ENCODE data around the gene RNF114.

RNF114 gene

DNA sequence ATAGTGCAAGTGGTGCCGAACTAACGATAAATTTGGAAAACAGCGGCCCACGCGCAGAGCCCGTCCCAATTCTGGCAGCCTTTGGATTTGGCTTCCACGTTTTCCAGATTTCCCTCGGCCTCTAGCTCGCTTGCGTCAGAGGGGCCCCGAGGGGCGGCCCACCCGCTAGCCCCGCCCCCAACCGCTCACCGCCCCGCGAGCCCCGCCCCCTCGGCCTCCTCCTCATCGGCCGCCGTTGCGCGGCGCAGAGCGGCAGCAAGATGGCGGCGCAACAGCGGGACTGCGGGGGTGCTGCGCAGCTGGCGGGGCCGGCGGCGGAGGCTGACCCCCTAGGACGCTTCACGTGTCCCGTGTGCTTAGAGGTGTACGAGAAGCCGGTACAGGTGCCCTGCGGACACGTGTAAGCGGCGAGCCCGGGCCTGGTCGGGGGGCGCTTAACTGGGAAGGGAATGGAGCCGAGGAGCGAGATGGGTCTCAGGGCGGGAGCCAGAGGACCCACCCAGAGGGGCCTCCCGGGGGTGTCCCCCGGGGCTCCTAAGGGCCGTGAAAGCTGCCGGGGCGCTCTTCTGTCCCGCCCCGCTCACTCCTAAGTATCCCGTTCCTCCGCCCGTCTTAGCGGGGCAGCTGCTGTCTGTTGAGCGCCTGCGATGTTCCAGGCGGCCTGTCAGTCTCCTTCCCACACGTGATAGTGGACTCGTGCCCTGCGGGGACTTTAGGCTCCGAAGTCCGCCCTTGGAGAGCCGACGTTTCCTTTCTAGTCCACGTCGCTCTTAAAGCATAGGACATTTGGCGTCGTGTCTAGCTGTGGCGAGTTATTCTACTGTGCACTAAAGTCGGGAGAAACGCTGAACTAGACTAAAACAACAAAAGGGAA, at the start of gene RNF114 (continued):
- TF ChIP-seq, protein P1, sequence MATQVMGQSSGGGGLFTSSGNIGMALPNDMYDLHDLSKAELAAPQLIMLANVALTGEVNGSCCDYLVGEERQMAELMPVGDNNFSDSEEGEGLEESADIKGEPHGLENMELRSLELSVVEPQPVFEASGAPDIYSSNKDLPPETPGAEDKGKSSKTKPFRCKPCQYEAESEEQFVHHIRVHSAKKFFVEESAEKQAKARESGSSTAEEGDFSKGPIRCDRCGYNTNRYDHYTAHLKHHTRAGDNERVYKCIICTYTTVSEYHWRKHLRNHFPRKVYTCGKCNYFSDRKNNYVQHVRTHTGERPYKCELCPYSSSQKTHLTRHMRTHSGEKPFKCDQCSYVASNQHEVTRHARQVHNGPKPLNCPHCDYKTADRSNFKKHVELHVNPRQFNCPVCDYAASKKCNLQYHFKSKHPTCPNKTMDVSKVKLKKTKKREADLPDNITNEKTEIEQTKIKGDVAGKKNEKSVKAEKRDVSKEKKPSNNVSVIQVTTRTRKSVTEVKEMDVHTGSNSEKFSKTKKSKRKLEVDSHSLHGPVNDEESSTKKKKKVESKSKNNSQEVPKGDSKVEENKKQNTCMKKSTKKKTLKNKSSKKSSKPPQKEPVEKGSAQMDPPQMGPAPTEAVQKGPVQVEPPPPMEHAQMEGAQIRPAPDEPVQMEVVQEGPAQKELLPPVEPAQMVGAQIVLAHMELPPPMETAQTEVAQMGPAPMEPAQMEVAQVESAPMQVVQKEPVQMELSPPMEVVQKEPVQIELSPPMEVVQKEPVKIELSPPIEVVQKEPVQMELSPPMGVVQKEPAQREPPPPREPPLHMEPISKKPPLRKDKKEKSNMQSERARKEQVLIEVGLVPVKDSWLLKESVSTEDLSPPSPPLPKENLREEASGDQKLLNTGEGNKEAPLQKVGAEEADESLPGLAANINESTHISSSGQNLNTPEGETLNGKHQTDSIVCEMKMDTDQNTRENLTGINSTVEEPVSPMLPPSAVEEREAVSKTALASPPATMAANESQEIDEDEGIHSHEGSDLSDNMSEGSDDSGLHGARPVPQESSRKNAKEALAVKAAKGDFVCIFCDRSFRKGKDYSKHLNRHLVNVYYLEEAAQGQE (tag by site-specific recombination; IDR thresholded peaks at IDR 0.05): no peak
- TF ChIP-seq ZNF112 (tag by site-specific recombination; IDR thresholded peaks at IDR 0.05): no peak
- no peak for TF ChIP-seq ZNF157 (tag by site-specific recombination; IDR thresholded peaks at IDR 0.05)
- TF ChIP-seq ZNF785 (tag by site-specific recombination; IDR thresholded peaks at IDR 0.05): no peak
- TF ChIP-seq ZNF426 (tag by site-specific recombination; IDR thresholded peaks at IDR 0.05): no peak
- TF ChIP-seq, protein P2, sequence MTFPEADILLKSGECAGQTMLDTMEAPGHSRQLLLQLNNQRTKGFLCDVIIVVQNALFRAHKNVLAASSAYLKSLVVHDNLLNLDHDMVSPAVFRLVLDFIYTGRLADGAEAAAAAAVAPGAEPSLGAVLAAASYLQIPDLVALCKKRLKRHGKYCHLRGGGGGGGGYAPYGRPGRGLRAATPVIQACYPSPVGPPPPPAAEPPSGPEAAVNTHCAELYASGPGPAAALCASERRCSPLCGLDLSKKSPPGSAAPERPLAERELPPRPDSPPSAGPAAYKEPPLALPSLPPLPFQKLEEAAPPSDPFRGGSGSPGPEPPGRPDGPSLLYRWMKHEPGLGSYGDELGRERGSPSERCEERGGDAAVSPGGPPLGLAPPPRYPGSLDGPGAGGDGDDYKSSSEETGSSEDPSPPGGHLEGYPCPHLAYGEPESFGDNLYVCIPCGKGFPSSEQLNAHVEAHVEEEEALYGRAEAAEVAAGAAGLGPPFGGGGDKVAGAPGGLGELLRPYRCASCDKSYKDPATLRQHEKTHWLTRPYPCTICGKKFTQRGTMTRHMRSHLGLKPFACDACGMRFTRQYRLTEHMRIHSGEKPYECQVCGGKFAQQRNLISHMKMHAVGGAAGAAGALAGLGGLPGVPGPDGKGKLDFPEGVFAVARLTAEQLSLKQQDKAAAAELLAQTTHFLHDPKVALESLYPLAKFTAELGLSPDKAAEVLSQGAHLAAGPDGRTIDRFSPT (tag by site-specific recombination; IDR thresholded peaks at IDR 0.05): no peak
- TF ChIP-seq, protein P3, sequence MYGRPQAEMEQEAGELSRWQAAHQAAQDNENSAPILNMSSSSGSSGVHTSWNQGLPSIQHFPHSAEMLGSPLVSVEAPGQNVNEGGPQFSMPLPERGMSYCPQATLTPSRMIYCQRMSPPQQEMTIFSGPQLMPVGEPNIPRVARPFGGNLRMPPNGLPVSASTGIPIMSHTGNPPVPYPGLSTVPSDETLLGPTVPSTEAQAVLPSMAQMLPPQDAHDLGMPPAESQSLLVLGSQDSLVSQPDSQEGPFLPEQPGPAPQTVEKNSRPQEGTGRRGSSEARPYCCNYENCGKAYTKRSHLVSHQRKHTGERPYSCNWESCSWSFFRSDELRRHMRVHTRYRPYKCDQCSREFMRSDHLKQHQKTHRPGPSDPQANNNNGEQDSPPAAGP (tag by site-specific recombination; IDR thresholded peaks at IDR 0.05): no peak
- TF ChIP-seq ZNF416 (tag by site-specific recombination; IDR thresholded peaks at IDR 0.05): no peak
- TF ChIP-seq ZBTB7A (tag by site-specific recombination; IDR thresholded peaks at IDR 0.05; ENCODE audit: low read depth): no peak
- TF ChIP-seq ZNF510 (tag by site-specific recombination; IDR thresholded peaks at IDR 0.05; ENCODE audit: insufficient replicate concordance): no peak
- TF ChIP-seq ZNF202 (tag by site-specific recombination; IDR thresholded peaks at IDR 0.05; ENCODE audit: borderline replicate concordance): no peak
- TF ChIP-seq ZNF121 (tag by site-specific recombination; IDR thresholded peaks at IDR 0.05): no peak
- no peak for TF ChIP-seq PRDM1 (tag by site-specific recombination; IDR thresholded peaks at IDR 0.05)
- no peak for TF ChIP-seq ZNF621 (tag by site-specific recombination; IDR thresholded peaks at IDR 0.05)
- TF ChIP-seq KLF16 (tag by site-specific recombination; IDR thresholded peaks at IDR 0.05): peak; percentile 39
- no peak for TF ChIP-seq ZNF843 (tag by site-specific recombination; IDR thresholded peaks at IDR 0.05)
- no peak for TF ChIP-seq ZNF521 (tag by site-specific recombination; IDR thresholded peaks at IDR 0.05)
- TF ChIP-seq, protein P4, sequence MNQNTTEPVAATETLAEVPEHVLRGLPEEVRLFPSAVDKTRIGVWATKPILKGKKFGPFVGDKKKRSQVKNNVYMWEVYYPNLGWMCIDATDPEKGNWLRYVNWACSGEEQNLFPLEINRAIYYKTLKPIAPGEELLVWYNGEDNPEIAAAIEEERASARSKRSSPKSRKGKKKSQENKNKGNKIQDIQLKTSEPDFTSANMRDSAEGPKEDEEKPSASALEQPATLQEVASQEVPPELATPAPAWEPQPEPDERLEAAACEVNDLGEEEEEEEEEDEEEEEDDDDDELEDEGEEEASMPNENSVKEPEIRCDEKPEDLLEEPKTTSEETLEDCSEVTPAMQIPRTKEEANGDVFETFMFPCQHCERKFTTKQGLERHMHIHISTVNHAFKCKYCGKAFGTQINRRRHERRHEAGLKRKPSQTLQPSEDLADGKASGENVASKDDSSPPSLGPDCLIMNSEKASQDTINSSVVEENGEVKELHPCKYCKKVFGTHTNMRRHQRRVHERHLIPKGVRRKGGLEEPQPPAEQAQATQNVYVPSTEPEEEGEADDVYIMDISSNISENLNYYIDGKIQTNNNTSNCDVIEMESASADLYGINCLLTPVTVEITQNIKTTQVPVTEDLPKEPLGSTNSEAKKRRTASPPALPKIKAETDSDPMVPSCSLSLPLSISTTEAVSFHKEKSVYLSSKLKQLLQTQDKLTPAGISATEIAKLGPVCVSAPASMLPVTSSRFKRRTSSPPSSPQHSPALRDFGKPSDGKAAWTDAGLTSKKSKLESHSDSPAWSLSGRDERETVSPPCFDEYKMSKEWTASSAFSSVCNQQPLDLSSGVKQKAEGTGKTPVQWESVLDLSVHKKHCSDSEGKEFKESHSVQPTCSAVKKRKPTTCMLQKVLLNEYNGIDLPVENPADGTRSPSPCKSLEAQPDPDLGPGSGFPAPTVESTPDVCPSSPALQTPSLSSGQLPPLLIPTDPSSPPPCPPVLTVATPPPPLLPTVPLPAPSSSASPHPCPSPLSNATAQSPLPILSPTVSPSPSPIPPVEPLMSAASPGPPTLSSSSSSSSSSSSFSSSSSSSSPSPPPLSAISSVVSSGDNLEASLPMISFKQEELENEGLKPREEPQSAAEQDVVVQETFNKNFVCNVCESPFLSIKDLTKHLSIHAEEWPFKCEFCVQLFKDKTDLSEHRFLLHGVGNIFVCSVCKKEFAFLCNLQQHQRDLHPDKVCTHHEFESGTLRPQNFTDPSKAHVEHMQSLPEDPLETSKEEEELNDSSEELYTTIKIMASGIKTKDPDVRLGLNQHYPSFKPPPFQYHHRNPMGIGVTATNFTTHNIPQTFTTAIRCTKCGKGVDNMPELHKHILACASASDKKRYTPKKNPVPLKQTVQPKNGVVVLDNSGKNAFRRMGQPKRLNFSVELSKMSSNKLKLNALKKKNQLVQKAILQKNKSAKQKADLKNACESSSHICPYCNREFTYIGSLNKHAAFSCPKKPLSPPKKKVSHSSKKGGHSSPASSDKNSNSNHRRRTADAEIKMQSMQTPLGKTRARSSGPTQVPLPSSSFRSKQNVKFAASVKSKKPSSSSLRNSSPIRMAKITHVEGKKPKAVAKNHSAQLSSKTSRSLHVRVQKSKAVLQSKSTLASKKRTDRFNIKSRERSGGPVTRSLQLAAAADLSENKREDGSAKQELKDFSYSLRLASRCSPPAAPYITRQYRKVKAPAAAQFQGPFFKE (tag by site-specific recombination; IDR thresholded peaks at IDR 0.05; ENCODE audit: borderline replicate concordance): no peak
- TF ChIP-seq, protein P5, sequence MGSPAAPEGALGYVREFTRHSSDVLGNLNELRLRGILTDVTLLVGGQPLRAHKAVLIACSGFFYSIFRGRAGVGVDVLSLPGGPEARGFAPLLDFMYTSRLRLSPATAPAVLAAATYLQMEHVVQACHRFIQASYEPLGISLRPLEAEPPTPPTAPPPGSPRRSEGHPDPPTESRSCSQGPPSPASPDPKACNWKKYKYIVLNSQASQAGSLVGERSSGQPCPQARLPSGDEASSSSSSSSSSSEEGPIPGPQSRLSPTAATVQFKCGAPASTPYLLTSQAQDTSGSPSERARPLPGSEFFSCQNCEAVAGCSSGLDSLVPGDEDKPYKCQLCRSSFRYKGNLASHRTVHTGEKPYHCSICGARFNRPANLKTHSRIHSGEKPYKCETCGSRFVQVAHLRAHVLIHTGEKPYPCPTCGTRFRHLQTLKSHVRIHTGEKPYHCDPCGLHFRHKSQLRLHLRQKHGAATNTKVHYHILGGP (tag by site-specific recombination; IDR thresholded peaks at IDR 0.05): no peak
- TF ChIP-seq ZNF211 (tag by site-specific recombination; IDR thresholded peaks at IDR 0.05; ENCODE audit: low read depth): no peak
- peak; percentile 44; the same call in 1 of the 2 replicates for TF ChIP-seq ZFP69B (tag by site-specific recombination; IDR thresholded peaks at IDR 0.05)
- TF ChIP-seq WT1 (tag by site-specific recombination; IDR thresholded peaks at IDR 0.05): no peak
- TF ChIP-seq ZNF169 (tag by site-specific recombination; IDR thresholded peaks at IDR 0.05): no peak
- TF ChIP-seq ZNF292 (tag by site-specific recombination; IDR thresholded peaks at IDR 0.05; ENCODE audit: borderline replicate concordance, low read depth): no peak
